GM21825 (cell line): ENCODE results near the gene TJP2.

Experiments
- ATAC-seq: cut with Tn5 transposase; IDR thresholded peaks from one replicate; pipeline ENCODE4 v1.9.1; 2021; ENCODE audit warnings: mild to moderate bottlenecking, moderate library complexity; ENCODE audit not compliant: unreplicated experiment

The TJP2 gene

GRCh38 chr9:69173891-69174615 is at the start of gene TJP2:
TJP2 (plus strand) TSS chr9:69174277; CDS start chr9:69174373, 96 bp downstream.
- ATAC-seq, result peak; percentile 43

- no peak for ATAC-seq
Measured at GRCh38 chr9:69130456-69131441, 43.3 kb upstream of the TJP2 start.

GRCh38 chr9:69131682-69132081 is 42.4 kb upstream of the TJP2 start:
- ATAC-seq, result no peak

GRCh38 chr9:69132361-69132760 is 41.7 kb upstream of the TJP2 start:
- no peak for ATAC-seq

GRCh38 chr9:69134412-69134811 is 39.7 kb upstream of the TJP2 start:
- ATAC-seq, result no peak

- ATAC-seq, result no peak
Measured at GRCh38 chr9:69136185-69136584, 37.9 kb upstream of the TJP2 start.

- no peak for ATAC-seq
Measured at GRCh38 chr9:69136779-69137178, 37.3 kb upstream of the TJP2 start.

GRCh38 chr9:69137311-69137710 is 36.8 kb upstream of the TJP2 start:
- no peak for ATAC-seq

GRCh38 chr9:69139596-69139995 is 34.5 kb upstream of the TJP2 start:
- no peak for ATAC-seq

GRCh38 chr9:69140123-69140735 is 33.8 kb upstream of the TJP2 start:
- no peak for ATAC-seq

- no peak for ATAC-seq
Measured at GRCh38 chr9:69141851-69142250, 32.2 kb upstream of the TJP2 start.

GRCh38 chr9:69143291-69143690 is 30.8 kb upstream of the TJP2 start:
- no peak for ATAC-seq

- ATAC-seq, result no peak
Measured at GRCh38 chr9:69145144-69145715, 28.8 kb upstream of the TJP2 start.

GRCh38 chr9:69147041-69147834 is 26.8 kb upstream of the TJP2 start:
- no peak for ATAC-seq

- no peak for ATAC-seq
Measured at GRCh38 chr9:69149321-69149807, 24.7 kb upstream of the TJP2 start.

GRCh38 chr9:69151506-69151905 is 22.6 kb upstream of the TJP2 start:
- ATAC-seq, result no peak

- no peak for ATAC-seq
Measured at GRCh38 chr9:69153707-69154521, 20.2 kb upstream of the TJP2 start.

- peak; percentile 99 for ATAC-seq
Measured at GRCh38 chr9:69155341-69156030, 18.6 kb upstream of the TJP2 start.
